SU-DHL-6 (cell line): ENCODE measurements around the gene SDK2.

Experiments
- H2AFZ ChIP-seq: fragments of 200-600 bp; sonication (generic); 2 replicates; pipeline ENCODE4 v1.6.1; 2014; ENCODE audit warnings: low read depth, mild to moderate bottlenecking, moderate library complexity, mixed read lengths, antibody characterized with exemption, low read length; ENCODE audit not compliant: severe bottlenecking
- H3F3A ChIP-seq: fragments of 200-600 bp; shearing (Covaris generic); 2 replicates; pipeline ENCODE4 v1.6.0; 2016; ENCODE audit warnings: antibody characterized with exemption, mild to moderate bottlenecking; ENCODE audit not compliant: insufficient read depth
- H3K27ac ChIP-seq: fragments of 200-600 bp; sonication (generic); 2 replicates; pipeline ENCODE4 v1.5.1; 2016; ENCODE audit warnings: low read depth, mild to moderate bottlenecking, low read length, moderate library complexity, mixed read lengths
- H3K27me3 ChIP-seq: fragments of 200-600 bp; sonication (generic), shearing (Covaris generic); 2 replicates; pipeline ENCODE4 v1.6.0; 2014; ENCODE audit warnings: mild to moderate bottlenecking, low read length
- H3K36me3 ChIP-seq: fragments of 200-600 bp; sonication (generic); 2 replicates; pipeline ENCODE4 v1.6.1; 2014; ENCODE audit warnings: mild to moderate bottlenecking, low read length, mixed read lengths
- H3K4me2 ChIP-seq: fragments of 300-600, 200-600 bp; shearing (Covaris generic), sonication (generic); 2 replicates; pipeline ENCODE4 v1.6.0; 2014; ENCODE audit warnings: low read length, low read depth, mild to moderate bottlenecking; ENCODE audit not compliant: poor library complexity, severe bottlenecking
- H3K4me3 ChIP-seq: fragments of 200-600 bp; sonication (generic); 2 replicates; pipeline ENCODE4 v1.5.1; 2014; ENCODE audit warnings: antibody characterized with exemption, low read length, mild to moderate bottlenecking, mixed read lengths; ENCODE audit not compliant: insufficient read depth, poor library complexity, severe bottlenecking
- H3K79me2 ChIP-seq: fragments of 200-600 bp; sonication (generic); 2 replicates; pipeline ENCODE4 v1.6.1; 2014; ENCODE audit warnings: mild to moderate bottlenecking, low read length, moderate library complexity; ENCODE audit not compliant: insufficient read depth
- H3K9ac ChIP-seq: fragments of 200-600 bp; sonication (generic); 2 replicates; pipeline ENCODE4 v1.7.0; 2014; ENCODE audit warnings: mild to moderate bottlenecking, low read length
- H3K9me2 ChIP-seq: fragments of 200-600 bp; sonication (generic); replicated peaks from 2 replicates; pipeline ENCODE4 v1.6.1; 2014; ENCODE audit warnings: low read length; ENCODE audit not compliant: insufficient read depth
- H3K9me3 ChIP-seq: fragments of 200-600 bp; sonication (generic); 2 replicates; pipeline ENCODE4 v1.6.1; 2014; ENCODE audit warnings: low read length, mixed read lengths; ENCODE audit not compliant: insufficient read depth
- H4K20me1 ChIP-seq: fragments of 200-600 bp; sonication (generic); 2 replicates; pipeline ENCODE4 v1.6.1; 2014; ENCODE audit warnings: low read depth, mild to moderate bottlenecking, antibody characterized with exemption, low read length, moderate library complexity, mixed read lengths
- EZH2phosphoT487 ChIP-seq: fragments of 200-600 bp; sonication (generic), shearing (Covaris generic); conservative IDR thresholded peaks from 2 replicates; pipeline ENCODE4 v1.6.1; 2018; ENCODE audit warnings: mild to moderate bottlenecking, antibody characterized with exemption, low read length, moderate library complexity, mixed read lengths
- TF ChIP-seq, protein P1 (sequence below): fragments of 200-600 bp; sonication (generic); IDR thresholded peaks from one replicate; pipeline ENCODE4 v1.5.1; 2017; ENCODE audit warnings: antibody characterized with exemption, mild to moderate bottlenecking, low read length, moderate library complexity; ENCODE audit not compliant: insufficient read depth, poor library complexity, severe bottlenecking

The SDK2 gene

DNA sequence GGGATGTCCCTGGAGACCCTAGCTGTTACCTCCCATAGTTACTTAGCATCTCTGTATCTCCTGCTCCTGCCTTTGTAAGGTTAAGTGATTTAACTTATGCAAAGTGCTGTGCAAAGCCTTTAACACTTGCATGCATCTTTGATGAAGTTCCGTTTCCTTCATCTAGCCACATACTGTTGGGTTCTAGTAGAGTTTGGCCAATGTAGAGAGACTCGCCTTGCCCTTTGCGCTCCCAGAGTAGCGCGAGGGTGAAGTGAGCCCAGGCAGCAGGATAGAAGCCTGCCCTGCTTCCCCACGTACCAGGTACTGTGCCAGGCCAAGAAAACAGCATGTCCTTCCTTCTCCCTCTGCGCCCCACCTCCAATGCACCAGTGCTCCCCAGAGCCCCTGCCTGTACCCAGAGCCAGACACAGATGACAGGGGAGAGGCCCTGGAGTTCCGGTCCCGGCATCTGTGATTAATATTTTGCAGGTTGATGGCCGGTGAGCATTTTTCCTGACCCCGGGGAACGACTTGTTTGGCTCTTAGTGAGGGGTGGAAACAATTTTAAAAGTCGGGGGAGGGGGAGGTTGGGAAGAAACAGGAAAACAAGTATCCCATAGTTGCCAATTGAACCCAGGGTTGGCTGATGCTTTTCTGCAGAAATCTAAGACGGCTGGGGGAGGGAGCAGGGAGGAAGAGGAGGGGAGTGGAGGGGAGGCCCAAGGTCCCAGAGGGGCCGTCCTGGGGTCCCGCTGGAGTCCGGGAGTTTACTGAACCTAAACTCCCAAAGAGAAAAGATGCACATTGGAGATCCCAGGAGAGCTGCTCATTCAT, 319.3 kb downstream of the SDK2 start:
- no peak overlapping the region for H3K4me2 ChIP-seq

DNA sequence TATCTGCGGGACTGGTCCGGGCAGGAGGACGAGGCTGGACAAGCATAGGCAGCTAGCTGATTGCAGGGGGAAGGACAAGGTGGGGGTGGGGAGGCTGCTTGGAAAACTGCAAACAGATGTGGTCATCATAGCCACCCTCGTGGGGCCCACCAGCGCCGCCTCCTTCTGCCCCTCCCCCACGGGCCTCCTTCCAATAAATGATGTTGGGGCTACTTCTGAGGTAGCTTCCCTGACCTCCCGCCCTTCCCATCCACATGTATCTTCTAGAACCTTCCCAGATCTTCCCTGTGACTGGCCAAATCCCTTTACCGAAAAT, 320.1 kb downstream of the SDK2 start:
- H3F3A ChIP-seq = no peaks in the 10 kb centered on the region
- H4K20me1 ChIP-seq = no peaks in the 10 kb centered on the region
- H3K9me3 ChIP-seq = no peaks in the 10 kb centered on the region
- H3K79me2 ChIP-seq = no peaks in the 10 kb centered on the region
- H3K4me3 ChIP-seq = no peak overlapping the region
- H3K36me3 ChIP-seq = no peaks in the 10 kb centered on the region
- no peaks in the 10 kb centered on the region for H3K9me2 ChIP-seq
- H3K27ac ChIP-seq = no peak overlapping the region
- H3K9ac ChIP-seq = no peak overlapping the region
- H2AFZ ChIP-seq = no peak overlapping the region
- TF ChIP-seq, protein P1, sequence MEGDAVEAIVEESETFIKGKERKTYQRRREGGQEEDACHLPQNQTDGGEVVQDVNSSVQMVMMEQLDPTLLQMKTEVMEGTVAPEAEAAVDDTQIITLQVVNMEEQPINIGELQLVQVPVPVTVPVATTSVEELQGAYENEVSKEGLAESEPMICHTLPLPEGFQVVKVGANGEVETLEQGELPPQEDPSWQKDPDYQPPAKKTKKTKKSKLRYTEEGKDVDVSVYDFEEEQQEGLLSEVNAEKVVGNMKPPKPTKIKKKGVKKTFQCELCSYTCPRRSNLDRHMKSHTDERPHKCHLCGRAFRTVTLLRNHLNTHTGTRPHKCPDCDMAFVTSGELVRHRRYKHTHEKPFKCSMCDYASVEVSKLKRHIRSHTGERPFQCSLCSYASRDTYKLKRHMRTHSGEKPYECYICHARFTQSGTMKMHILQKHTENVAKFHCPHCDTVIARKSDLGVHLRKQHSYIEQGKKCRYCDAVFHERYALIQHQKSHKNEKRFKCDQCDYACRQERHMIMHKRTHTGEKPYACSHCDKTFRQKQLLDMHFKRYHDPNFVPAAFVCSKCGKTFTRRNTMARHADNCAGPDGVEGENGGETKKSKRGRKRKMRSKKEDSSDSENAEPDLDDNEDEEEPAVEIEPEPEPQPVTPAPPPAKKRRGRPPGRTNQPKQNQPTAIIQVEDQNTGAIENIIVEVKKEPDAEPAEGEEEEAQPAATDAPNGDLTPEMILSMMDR = no peak
- TF ChIP-seq EZH2phosphoT487 = no peak
- H3K27me3 ChIP-seq = no peaks in the 10 kb centered on the region
- H3K4me2 ChIP-seq = no peak overlapping the region

More for the DNA sequence above, 319.3 kb downstream of the SDK2 start:
- TF ChIP-seq, protein P1 = no peak
- TF ChIP-seq EZH2phosphoT487 = no peak
- Histone ChIP-seq H3K27ac (no peak overlapping the region), H3K79me2 (no peaks in the 10 kb centered on the region), H3K9me2 (no peaks in the 10 kb centered on the region), H3K9ac (no peak overlapping the region), H3K27me3 (no peaks in the 10 kb centered on the region), H3K9me3 (no peaks in the 10 kb centered on the region), H4K20me1 (no peaks in the 10 kb centered on the region), H3K36me3 (no peaks in the 10 kb centered on the region), H3F3A (no peaks in the 10 kb centered on the region), H2AFZ (no peak overlapping the region), H3K4me3 (no peak overlapping the region)

DNA sequence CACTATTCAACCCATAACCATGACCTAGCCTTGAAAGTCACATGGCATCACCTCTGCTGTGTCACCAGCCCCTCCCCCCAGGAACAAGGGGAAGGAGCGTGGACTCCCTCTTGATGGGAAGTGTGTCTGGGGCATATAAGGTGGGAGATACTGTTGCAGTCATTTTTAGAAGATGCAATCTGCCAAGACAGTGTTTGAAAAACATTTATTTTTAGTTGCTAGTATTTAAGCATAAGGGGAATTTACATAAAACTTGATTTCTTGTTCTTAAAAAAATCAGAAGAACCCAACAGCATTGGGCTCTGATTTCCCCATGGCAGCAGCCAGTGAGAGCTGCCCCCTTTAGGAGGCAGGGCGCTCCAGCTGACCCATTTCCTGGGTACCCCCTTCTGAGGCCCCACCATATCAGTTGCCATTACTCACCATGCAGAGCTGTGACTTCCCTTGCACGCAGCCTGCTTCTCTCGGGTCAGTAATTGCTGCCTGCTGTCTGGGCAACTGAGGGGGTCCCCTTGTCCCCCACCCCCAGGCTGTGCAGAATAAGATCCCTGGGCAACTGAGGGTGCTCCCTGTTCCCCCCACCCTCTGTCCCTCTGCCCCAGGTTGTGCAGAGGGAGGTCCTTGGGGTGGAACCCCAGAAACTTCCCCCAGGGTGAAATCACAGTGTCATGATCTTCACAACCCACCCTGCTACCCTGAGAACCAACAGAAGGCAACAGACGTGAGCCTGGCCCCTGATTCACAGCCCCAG, 320.7 kb downstream of the SDK2 start:
- Histone ChIP-seq H3K27ac (no peak overlapping the region), H3K27me3 (no peaks in the 10 kb centered on the region), H2AFZ (no peak overlapping the region), H3K9me3 (no peaks in the 10 kb centered on the region), H3K4me3 (no peak overlapping the region), H3K36me3 (no peaks in the 10 kb centered on the region), H3K4me2 (no peak overlapping the region), H4K20me1 (no peaks in the 10 kb centered on the region), H3K79me2 (no peaks in the 10 kb centered on the region), H3F3A (no peaks in the 10 kb centered on the region), H3K9me2 (no peaks in the 10 kb centered on the region), H3K9ac (no peak overlapping the region)
- TF ChIP-seq EZH2phosphoT487 = no peak
- TF ChIP-seq, protein P1 = no peak
